ENCODE results near the gene GPR78.

DNA sequence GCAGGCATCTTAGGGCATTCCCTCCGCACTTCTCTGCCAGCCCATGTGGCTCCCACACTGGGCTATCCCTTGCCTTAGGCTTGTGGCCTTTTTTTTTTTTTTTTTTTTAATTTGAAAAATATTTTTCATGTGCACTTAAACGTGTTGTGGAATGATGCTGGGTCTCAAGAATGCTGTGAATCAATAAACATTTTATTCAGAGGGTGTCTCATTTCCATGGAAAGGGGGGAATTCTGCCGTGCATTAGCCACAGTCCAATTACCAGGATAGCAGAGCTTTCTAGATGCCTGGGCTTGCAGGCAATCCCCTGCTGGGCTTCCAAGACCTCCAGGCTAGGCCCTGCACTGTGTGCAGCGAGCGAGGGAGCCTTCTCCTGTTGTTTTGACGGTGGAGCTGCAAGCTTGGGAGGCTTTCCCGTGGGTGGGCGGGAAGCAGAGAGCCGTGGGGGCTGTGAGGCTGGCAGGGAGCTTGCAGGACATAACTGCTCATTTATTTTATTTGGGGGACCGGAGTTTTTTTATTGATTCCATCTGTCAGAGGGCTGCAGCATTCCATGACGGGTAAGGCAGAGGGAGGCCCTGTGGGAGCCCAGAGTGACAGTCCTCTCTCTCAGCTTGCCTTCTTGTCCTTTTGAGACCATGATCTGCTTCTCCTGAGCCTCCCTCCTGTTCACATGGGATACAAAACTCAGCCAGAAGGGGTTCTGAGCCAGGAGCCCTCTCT lies 9.8 kb downstream of the GPR78 start:
- no peak for TF ChIP-seq POLR2AphosphoS5 (IDR thresholded peaks at IDR 0.05; ENCODE audit: insufficient read depth in 1 of 2, low read depth in 1 of 2)
- TF ChIP-seq, protein P1, sequence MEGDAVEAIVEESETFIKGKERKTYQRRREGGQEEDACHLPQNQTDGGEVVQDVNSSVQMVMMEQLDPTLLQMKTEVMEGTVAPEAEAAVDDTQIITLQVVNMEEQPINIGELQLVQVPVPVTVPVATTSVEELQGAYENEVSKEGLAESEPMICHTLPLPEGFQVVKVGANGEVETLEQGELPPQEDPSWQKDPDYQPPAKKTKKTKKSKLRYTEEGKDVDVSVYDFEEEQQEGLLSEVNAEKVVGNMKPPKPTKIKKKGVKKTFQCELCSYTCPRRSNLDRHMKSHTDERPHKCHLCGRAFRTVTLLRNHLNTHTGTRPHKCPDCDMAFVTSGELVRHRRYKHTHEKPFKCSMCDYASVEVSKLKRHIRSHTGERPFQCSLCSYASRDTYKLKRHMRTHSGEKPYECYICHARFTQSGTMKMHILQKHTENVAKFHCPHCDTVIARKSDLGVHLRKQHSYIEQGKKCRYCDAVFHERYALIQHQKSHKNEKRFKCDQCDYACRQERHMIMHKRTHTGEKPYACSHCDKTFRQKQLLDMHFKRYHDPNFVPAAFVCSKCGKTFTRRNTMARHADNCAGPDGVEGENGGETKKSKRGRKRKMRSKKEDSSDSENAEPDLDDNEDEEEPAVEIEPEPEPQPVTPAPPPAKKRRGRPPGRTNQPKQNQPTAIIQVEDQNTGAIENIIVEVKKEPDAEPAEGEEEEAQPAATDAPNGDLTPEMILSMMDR (IDR thresholded peaks at IDR 0.05), result no peak
